GM12892 (cell line): ENCODE data around the gene SPTBN1.

Experiments used
- DNase-seq: peaks from one replicate; pipeline ENCODE4 v3.0.0; 2011; ENCODE audit not compliant: insufficient read length
- FAIRE-seq: peaks from 2 replicates; lab custom pipeline; 2011; peaks lifted over from hg19 to GRCh38; lab: Jason Lieb, UNC
- POLR2A ChIP-seq: IDR thresholded peaks from 2 replicates; pipeline ENCODE4 v1.6.1; 2011; ENCODE audit warnings: low read depth, low read length, control low read depth
- POLR2AphosphoS5 ChIP-seq: IDR thresholded peaks from 2 replicates; pipeline ENCODE4 v1.6.1; 2011; ENCODE audit warnings: low read depth, low read length, control low read depth
- TAF1 ChIP-seq: IDR thresholded peaks from 2 replicates; pipeline ENCODE4 v1.6.1; 2011; ENCODE audit warnings: low read depth, mild to moderate bottlenecking, control low read depth, low read length, borderline replicate concordance

The SPTBN1 gene

GRCh38 chr2:54672590-54673456 lies 216.7 kb downstream of the SPTBN1 start:
- TF ChIP-seq POLR2A (no peak), TAF1 (no peak), POLR2AphosphoS5 (no peak)
- FAIRE-seq (no peak), DNase-seq (no peak)

GRCh38 chr2:54673501-54673998 lies 217.4 kb downstream of the SPTBN1 start:
- FAIRE-seq, result no peak
- no peak for DNase-seq
- TF ChIP-seq POLR2AphosphoS5 (no peak), TAF1 (no peak), POLR2A (no peak)

DNA sequence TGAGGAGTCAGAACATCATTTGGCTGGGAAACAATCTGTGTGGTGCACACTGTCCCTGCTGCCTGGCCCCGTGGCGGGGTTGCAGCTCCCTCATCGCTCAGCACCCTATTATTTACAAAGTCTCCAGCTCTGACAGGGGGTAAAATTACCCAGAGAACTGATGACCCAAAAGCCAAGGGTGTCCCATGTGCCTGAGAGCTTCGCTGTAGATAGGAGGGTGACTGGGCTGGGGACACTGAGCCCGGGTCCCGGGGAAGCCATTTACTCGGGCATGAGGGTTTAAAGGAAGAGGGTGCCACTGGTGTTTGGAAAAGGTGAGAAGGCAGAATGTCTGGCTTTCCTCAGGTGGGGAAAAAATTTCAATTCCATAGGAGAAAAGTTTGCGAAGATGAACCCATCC lies 219.2 kb downstream of the SPTBN1 start:
- no peak for DNase-seq
- TF ChIP-seq POLR2A (no peak), TAF1 (no peak), POLR2AphosphoS5 (no peak)
- no peak for FAIRE-seq

- FAIRE-seq (no peak), DNase-seq (no peak)
- TF ChIP-seq POLR2A (no peak), POLR2AphosphoS5 (no peak), TAF1 (no peak)
These were observed 219.6 kb downstream of the SPTBN1 start for GRCh38 chr2:54675738-54676137.

GRCh38 chr2:54676656-54677055 lies 220.5 kb downstream of the SPTBN1 start:
- TF ChIP-seq TAF1, result no peak
- no peak for TF ChIP-seq POLR2A
- TF ChIP-seq POLR2AphosphoS5, result no peak
- no peak for DNase-seq
- FAIRE-seq, result no peak

DNA sequence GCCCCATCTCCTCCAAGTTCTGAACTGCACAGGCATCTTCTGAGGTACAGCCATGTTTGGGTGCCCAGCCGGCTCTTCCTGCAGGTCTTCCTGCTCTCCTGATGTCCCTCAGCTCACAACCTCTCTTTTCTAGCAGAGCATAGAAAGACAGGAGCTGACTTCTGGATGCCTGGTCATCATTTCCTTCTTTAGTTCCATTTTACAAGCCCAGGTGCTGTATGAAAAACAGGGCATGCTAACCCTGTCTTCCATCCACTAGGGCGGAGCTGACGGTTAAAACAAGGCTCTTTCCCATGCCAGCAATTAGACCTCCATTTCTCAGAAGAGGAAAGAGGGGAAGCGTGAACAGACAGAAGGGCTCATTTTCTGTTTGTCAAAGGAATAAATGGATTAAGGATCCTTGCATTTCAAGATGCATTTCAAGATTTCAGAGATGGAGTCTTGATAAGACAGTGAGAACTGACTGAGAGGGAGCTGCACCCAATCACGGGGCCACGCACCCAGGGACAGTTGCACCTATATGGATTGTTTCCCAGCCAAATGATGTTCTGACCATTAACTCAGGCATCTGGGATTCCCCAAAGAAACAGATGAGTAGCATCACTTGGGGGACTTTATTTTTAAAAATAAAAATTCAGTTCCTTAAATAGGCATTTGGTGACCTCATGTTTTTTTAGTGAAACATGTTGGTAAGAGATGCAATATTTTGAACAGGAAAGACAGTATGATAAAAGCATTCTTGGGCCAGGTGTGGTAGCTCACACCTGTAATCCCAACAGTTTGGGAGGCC lies 221.5 kb downstream of the SPTBN1 start:
- DNase-seq (no peak), FAIRE-seq (no peak)
- no peak for TF ChIP-seq POLR2A
- no peak for TF ChIP-seq POLR2AphosphoS5
- TF ChIP-seq TAF1, result no peak

GRCh38 chr2:54678719-54679118 lies 222.6 kb downstream of the SPTBN1 start:
- TF ChIP-seq TAF1 (no peak), POLR2A (no peak), POLR2AphosphoS5 (no peak)
- DNase-seq, result no peak

DNA sequence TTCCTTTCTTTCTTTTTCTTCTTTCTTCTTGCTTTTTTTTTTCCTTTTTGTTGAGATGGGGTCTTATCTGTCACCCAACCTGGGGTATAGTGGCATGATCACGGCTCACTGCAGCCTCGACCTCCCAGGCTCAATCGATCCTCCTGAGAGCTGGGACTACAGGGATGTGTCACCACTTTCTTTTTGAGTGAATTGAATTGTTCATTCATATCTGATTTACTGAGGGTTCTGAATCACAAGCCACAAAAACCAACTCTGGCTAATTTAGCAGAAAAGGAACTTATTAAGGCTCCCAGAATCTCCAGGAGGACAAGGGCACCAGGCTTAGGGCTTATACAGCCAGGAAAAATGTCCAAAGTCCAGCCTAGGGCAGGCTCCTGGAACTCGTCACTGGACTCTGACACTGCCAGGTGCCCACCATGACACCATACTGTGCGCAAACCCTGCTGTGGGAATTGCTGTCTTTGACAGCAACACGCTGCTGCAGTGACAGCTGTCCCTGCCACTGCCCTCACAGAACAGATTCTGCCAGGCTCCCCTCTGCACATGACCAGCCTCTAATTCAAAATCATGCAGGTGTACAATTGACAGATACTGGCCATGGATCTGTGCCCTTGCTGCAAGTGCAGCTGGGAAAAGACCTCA lies 224.4 kb downstream of the SPTBN1 start:
- FAIRE-seq (peak; percentile 44), DNase-seq (no peak)
- TF ChIP-seq POLR2AphosphoS5 (no peak), POLR2A (no peak), TAF1 (no peak)

More at GRCh38 chr2:54678719-54679118, 222.6 kb downstream of the SPTBN1 start:
- no peak for FAIRE-seq

GRCh38 chr2:54681416-54681815 lies 225.3 kb downstream of the SPTBN1 start:
- TF ChIP-seq POLR2AphosphoS5 (no peak), POLR2A (no peak), TAF1 (no peak)
- no peak for DNase-seq

GRCh38 chr2:54683596-54683995 lies 227.5 kb downstream of the SPTBN1 start:
- TF ChIP-seq TAF1, result no peak
- TF ChIP-seq POLR2AphosphoS5, result no peak
- TF ChIP-seq POLR2A, result no peak
- FAIRE-seq (no peak), DNase-seq (no peak)

More at GRCh38 chr2:54681416-54681815, 225.3 kb downstream of the SPTBN1 start:
- FAIRE-seq, result no peak
